Stimulated activated CD4-positive, alpha-beta T cell treated with anti-CD3 and anti-CD28 coated beads, TNF-alpha, amount 100 ng/mL, for 48 hours (primary cell): Measurements from ENCODE around the gene CDC23.

Experiments
- DNase-seq, 3 donors: peaks; one replicate each; pipeline ENCODE4 v3.0.0-alpha.2; 2020; ENCODE audit warnings: low read depth in 3 of 3

CDC23 gene

DNA sequence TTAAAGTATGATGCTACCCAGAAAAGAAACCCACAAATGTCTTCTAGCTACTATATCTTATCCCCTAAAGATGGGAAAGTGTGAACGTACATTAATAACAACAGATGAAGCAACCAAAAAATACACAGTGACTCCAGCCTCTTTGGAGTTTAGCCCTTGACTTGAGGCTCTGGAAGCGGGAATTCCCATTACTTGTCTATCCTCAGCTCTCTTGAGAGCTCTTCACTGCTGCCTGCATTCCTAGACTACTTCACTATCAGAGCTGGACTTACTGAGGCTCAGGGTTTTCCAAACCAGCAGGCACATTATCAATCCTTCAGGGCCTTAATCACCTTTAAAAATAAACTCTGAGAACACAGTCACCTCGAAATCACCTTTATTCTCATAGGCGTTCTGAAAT lies 72.9 kb downstream of the CDC23 start:
- DNase-seq: no peak

DNA sequence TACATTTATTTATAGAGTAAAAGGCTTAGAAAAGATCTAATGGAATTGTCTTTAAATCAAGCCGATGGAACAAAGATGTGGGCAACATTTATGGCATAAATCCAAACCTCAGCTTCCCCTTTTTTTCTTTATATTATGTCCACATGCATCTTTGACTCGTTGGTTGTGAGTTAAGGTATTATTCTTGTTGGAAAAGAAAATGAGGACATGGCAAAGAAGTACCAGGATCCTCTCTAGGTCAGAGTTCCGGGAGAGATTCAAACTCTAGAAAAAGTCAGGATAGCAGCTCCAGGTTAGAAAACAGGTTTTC lies 73.4 kb downstream of the CDC23 start:
- no peak for DNase-seq

DNA sequence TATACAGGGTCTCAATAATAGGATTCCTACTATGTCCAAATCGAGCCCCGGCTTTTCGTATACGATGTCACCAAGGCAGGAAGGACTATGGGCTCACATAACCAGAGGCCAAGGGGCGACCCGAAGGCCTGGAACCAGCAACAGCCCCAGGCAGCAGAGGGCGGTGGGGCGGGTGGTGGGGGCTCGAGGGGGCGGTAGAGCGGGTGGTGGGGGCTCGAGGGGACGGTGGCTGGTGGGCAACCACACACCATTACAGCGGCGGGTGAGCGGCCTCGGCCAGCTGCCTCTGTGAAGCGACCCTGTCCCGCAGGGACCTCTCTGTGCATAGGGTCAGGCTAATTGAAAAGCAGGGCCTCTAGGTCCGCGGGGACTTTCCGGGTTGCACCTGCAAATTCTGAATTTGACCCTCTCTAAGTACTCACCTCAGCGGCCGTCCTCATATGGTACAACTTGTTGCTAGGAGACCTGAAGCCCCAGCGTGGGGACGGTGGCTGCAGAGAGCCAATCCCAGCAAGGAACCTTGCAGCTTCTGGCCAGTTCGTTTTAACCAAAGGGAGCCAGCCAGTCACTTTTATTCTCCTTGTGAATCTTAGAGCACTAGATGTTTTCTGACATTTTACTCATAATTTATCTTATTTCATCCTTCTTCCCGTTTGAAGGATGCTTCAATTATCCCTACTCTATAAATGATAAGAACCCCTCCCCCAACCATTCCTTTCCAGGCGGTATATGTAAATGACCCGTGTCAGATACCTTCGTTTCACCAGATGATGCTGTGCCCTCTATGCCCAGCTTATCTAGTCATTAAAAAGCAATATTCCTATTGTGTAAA lies 74.0 kb downstream of the CDC23 start, which contains the start of gene NME5:
NME5 (minus strand) TSS at position 480 of the 832 bp plus-strand sequence. CDS start 648 bp downstream, outside the sequence.
- no peak for DNase-seq
